ENCODE results near the gene HPS5.

- TF ChIP-seq, protein P1, sequence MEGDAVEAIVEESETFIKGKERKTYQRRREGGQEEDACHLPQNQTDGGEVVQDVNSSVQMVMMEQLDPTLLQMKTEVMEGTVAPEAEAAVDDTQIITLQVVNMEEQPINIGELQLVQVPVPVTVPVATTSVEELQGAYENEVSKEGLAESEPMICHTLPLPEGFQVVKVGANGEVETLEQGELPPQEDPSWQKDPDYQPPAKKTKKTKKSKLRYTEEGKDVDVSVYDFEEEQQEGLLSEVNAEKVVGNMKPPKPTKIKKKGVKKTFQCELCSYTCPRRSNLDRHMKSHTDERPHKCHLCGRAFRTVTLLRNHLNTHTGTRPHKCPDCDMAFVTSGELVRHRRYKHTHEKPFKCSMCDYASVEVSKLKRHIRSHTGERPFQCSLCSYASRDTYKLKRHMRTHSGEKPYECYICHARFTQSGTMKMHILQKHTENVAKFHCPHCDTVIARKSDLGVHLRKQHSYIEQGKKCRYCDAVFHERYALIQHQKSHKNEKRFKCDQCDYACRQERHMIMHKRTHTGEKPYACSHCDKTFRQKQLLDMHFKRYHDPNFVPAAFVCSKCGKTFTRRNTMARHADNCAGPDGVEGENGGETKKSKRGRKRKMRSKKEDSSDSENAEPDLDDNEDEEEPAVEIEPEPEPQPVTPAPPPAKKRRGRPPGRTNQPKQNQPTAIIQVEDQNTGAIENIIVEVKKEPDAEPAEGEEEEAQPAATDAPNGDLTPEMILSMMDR (IDR thresholded peaks at IDR 0.05): no peak
- TF ChIP-seq POLR2AphosphoS5 (IDR thresholded peaks at IDR 0.05): no peak
Observed at GRCh38 chr11:18295316-18295715, 26.6 kb downstream of the HPS5 start.
